ENCODE measurements around the gene MBTPS2.

MBTPS2 gene

DNA sequence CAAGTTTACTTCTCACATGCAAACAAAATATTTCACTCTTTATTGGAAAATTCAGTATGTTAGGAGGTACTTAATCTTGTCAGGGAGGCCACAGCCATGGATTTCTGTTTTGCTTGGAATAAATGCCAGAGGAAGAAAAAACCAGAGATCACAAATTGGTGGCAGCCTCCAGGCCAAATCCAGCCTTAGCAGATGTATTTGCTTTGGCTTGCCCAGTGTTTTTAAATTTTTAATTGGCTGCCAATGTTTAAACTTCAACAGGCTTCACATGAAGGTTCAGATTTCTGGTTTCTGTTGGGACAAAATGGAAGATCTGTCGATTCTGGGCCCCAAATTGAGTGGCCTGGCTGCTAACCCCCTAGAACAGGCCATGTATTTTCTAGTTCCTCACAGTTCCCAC is 35.6 kb downstream of the MBTPS2 start:
- TF ChIP-seq, protein P1, sequence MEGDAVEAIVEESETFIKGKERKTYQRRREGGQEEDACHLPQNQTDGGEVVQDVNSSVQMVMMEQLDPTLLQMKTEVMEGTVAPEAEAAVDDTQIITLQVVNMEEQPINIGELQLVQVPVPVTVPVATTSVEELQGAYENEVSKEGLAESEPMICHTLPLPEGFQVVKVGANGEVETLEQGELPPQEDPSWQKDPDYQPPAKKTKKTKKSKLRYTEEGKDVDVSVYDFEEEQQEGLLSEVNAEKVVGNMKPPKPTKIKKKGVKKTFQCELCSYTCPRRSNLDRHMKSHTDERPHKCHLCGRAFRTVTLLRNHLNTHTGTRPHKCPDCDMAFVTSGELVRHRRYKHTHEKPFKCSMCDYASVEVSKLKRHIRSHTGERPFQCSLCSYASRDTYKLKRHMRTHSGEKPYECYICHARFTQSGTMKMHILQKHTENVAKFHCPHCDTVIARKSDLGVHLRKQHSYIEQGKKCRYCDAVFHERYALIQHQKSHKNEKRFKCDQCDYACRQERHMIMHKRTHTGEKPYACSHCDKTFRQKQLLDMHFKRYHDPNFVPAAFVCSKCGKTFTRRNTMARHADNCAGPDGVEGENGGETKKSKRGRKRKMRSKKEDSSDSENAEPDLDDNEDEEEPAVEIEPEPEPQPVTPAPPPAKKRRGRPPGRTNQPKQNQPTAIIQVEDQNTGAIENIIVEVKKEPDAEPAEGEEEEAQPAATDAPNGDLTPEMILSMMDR (IDR thresholded peaks at IDR 0.05; ENCODE audit: insufficient read depth, missing control alignments), result no peak
- FAIRE-seq (no peak), DNase-seq (ENCODE audit: insufficient read length, low spot score) (no peak)

DNA sequence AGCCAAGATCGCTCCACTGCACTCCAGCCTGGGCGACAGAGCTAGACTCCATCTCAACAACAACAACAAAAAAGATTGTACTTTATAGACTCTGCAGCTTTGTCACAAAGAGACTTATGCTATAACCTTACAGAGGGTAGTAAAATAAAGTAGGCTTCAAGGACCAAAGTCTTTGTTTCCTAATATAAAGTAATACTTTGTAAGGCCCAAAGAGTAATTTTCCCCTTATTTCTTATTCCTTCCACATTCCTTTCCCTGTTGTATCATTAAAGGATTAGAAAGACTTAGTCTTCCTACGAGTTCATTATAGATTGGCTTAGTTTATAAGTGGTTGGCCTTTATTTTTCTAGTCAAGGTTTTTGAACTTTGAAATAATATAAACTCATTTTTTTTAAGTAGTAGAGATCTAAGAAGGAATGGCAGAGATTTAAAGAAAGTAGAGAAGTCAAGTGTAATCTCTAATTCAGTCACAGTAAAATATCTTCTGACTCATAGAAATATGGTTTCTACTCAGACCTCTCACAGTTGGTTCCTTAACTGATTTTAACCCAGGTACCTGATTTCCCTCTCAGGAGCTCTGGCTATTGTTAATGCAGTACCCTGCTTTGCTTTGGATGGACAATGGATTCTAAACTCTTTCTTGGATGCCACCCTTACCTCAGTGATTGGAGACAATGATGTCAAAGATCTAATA is 42.6 kb downstream of the MBTPS2 start:
- DNase-seq (ENCODE audit: insufficient read length, low spot score) (no peak), FAIRE-seq (no peak)
- TF ChIP-seq, protein P1 (IDR thresholded peaks at IDR 0.05; ENCODE audit: insufficient read depth, missing control alignments), result no peak

DNA sequence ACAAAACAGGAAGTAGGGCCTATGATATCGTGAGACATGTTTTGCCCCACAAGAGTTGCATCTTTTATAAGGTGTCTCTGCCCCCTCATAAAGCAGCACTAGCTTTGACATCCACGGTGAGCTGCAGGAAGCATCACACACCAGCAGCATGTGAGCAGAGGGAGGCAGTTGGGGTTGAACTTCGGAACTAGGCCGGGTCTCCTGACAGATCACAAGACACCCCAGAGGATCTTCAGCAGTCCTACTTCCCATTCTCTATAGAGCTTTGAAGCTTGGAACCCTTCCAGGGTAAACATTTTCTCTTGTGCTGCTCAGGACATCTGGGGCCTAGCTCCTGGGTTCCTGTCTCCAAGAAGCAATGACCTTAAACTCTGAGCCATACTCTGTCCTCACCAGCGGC is 43.8 kb downstream of the MBTPS2 start:
- no peak for DNase-seq (ENCODE audit: insufficient read length, low spot score)
- no peak for FAIRE-seq
- TF ChIP-seq, protein P1 (IDR thresholded peaks at IDR 0.05; ENCODE audit: insufficient read depth, missing control alignments), result no peak

DNA sequence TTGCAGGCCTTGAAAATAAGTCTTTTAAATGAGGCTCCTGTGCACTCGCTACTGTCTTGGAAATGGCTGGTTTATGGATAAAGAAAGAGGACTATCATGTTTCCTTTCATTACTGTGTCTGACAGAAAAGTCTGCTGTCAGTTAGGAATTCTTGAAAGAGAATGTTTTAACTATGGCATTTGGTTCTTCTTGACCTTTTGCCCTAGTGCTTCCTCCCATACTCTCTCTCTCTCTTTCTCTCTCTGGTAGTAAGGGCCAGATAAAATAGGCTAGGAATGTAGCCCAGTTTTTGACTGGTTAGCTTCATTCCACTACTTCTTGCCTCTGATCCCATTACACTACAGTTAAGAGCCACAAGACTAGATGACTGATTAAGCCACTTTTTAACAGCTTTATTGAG is 46.2 kb downstream of the MBTPS2 start:
- TF ChIP-seq, protein P1 (IDR thresholded peaks at IDR 0.05; ENCODE audit: insufficient read depth, missing control alignments), result no peak
- FAIRE-seq (no peak), DNase-seq (ENCODE audit: insufficient read length, low spot score) (no peak)

DNA sequence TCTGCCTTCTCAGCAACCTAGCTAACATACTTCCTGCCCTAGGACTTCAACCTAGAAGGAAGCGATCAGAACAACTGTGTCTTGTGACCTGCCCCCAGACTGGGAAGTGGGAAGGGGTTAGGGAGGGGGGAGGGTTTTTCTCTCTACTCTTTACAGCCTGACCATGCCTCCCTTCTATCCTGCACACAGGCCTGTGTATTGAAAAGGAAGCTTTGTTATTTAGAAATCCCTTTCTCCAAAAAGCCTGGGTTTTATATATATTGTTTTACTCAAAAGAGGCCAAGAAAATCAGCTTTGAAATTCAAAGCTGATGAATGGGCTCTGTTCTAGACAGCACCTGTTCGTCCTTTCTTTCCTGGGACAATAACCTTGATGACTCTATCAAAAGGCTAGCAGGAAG is 65.9 kb downstream of the MBTPS2 start:
- FAIRE-seq (no peak), DNase-seq (ENCODE audit: insufficient read length, low spot score) (no peak)
- TF ChIP-seq, protein P1 (IDR thresholded peaks at IDR 0.05; ENCODE audit: insufficient read depth, missing control alignments), result no peak

DNA sequence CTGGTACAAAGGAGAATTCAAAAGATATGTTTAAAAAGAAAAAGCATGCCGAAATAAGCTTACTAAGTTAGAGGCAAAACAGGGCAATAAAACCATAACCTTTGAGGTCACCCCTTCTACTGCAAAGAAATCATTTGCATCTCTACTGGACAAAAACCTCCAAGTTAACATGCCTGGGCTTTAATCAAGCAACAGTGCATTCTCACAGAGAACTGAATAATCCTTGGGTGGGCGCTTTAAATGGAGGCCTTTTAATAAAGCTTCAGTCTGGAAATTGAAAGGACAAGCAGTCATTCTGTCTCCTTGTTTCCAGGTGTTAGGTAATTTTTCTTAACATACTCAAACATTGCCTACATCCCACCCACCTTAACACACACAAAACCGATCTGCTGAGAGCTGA is 66.5 kb downstream of the MBTPS2 start:
- TF ChIP-seq, protein P1 (IDR thresholded peaks at IDR 0.05; ENCODE audit: insufficient read depth, missing control alignments), result no peak
- FAIRE-seq (no peak), DNase-seq (ENCODE audit: insufficient read length, low spot score) (no peak)

DNA sequence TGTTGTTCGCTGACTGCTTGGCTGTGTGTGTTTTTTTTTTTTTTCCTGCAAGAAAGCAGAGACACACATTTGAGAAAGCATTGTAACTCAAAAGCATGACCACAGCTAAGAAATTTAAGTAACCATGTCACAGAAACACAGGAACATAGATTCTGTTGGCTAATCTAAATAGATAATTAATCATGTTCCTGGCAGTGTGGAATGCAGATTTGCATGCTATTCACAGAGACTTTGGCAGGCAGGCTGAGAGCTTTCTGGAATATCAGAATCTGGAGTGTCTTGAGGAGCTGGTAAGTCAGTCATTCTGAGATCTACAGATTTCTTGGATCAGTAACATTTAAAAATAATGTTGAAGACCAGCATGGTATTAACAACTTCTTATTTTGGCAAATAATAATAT is 67.8 kb downstream of the MBTPS2 start:
- FAIRE-seq (no peak), DNase-seq (ENCODE audit: insufficient read length, low spot score) (no peak)
- TF ChIP-seq, protein P1 (IDR thresholded peaks at IDR 0.05; ENCODE audit: insufficient read depth, missing control alignments), result no peak

Measured in D721Med (cell line).